Fibroblast of the aortic adventitia (primary cell): Measurements from ENCODE around the gene FLNB. TPM values are rescaled to one million over a fixed set of nuclear protein-coding genes. Genes with fewer than 3 reads are reported as not detected.

Source experiments
- DNase-seq: peaks from one replicate; pipeline ENCODE4 v3.0.0-alpha.2; 2010; ENCODE audit warnings: low read depth
- H3K4me3 ChIP-seq: 2 replicates; pipeline ENCODE4 v1.5.1; 2011; ENCODE audit warnings: low read depth, mild to moderate bottlenecking, control low read depth, low read length, moderate library complexity
- CTCF ChIP-seq: IDR thresholded peaks from 2 replicates; pipeline ENCODE4 v1.5.1; 2011; ENCODE audit warnings: mild to moderate bottlenecking, low read length, control low read depth, inconsistent platforms; ENCODE audit not compliant: insufficient read depth
- total RNA-seq: library from RNA; depleted of rRNA; stranded (reverse); fragments of >200 nt; gene quantifications from 2 replicates; pipeline ENCODE4 v1.2.3, GENCODE V29; 2012; ENCODE audit warnings: low replicate concordance

The FLNB gene
- total RNA-seq, 1 donor: 69.0 TPM

- no peak overlapping the region for H3K4me3 ChIP-seq
- DNase-seq: no peak
- TF ChIP-seq CTCF: no peak
These were observed 18.6 kb upstream of the FLNB start for GRCh38 chr3:57989646-57990045.

- DNase-seq: no peak
- H3K4me3 ChIP-seq: no peak overlapping the region
- TF ChIP-seq CTCF: no peak
These were observed 15.6 kb upstream of the FLNB start for GRCh38 chr3:57992452-57993213.

- no peak for TF ChIP-seq CTCF
- peak; percentile 68 for DNase-seq
- H3K4me3 ChIP-seq: peak overlapping the region; percentile 40
These were observed 9.6 kb upstream of the FLNB start for GRCh38 chr3:57998366-57999283.

DNA sequence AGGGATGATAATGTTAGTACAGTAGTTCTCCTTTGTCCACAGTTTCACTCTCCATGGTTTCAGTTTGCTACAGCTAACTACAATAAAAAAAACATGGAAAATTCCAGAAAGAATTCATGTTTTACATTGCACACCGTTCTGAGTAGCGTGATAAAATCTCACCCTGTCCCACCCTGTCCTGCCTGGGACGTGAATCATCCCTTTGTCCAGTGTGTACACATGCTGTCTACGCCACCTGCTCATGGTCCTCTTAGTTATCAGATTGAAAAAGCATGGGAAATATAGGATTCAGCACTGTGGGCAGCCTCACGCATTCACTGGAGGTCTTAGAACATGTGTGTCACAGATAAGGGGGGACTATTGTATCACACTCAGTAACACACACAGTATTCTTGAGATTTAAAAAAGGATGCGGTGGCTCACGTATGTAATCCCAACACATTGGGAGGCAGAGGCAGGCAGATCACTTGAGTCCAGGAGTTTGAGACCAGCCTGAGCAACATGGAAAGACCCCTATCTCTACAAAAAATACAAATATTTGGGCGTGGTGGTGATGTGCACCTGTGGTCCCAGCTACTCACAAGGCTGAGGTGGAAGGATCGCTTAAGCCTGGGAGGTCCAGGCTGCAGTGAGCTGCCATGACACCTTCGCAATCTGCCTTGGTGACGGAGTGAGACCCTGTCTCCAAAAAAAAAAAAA lies 8.7 kb upstream of the FLNB start:
- TF ChIP-seq CTCF: no peak
- DNase-seq: no peak

DNA sequence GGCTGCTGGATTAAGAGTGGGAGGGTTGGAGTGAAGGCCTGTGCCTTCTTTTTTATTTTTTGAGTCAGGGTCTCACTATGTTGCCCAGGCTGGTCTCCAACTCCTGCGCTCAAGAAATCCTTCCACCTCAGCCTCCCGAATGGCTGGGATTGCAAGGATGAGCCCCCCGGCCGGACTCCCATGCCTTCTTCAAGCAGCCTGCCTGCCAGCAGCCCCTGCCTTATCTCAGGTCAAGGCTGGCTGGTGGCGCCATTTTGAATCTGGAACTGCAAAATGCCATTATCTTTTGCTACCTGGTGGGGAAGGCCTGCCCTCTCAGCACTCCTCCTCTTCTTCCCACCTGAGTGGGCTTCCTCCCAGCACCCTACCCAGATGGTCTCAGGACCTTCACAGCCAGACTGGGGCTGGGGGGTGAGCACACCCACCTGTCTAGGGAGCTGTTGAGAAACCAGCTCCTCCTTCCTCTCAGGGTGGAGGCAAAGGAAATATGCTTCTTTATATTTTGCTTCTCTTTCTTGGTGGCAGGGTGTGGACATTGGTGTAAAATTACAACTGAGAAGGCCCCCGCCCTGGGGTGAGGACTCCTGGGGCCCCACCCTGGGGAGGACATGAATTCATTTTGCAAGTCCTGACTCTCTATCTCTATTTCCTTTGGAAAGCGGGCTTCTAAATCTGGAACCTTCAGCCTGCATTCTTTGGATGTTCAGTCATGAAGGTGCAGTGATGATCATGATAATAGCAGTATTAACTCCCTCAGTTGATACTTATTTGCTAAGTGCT lies 7.7 kb upstream of the FLNB start:
- DNase-seq: no peak
- H3K4me3 ChIP-seq: no peak overlapping the region
- TF ChIP-seq CTCF: no peak

More for the DNA sequence above, 8.7 kb upstream of the FLNB start:
- no peak overlapping the region for H3K4me3 ChIP-seq

DNA sequence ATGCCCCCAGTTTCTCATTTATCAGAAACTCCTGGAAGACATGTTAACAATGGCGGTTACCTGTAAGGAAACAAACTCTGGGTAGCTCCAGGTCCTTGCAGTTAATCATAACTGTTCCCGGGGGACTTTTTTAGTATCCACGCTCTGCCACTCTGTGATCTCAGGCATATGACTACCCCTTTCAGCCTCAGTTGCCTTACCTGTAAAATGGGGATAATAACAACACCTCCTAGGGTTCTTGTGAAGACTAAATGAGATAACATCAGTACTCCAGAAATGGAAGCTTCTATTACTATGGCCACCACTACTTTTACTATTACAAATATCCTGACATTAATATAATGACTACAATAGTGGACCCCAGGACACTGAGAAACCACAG lies 7.1 kb upstream of the FLNB start:
- TF ChIP-seq CTCF: no peak
- DNase-seq: no peak
- H3K4me3 ChIP-seq: no peak overlapping the region
